ENCODE measurements around the gene NANS. TPM values are rescaled to one million over a fixed set of nuclear protein-coding genes. Genes with fewer than 3 reads are reported as not detected.
"Not testable (repeated sequence)": the region's sequence is repeated elsewhere in the genome, so short reads cannot be mapped to it uniquely, and the experiment has no call there.

Gene NANS
- total RNA-seq, 1 donor from 2014 or later: 73.6 TPM

GRCh38 chr9:98107926-98108325 lies 51.4 kb downstream of the NANS start:
- Histone ChIP-seq H3K36me3 (ENCODE audit: control insufficient read depth, insufficient read depth, low read length) (no peaks in the 10 kb centered on the region), H3K4me3 (ENCODE audit: low read depth, low read length) (no peak overlapping the region), H3K27me3 (ENCODE audit: control insufficient read depth, insufficient read depth, low read length) (no peaks in the 10 kb centered on the region)
- TF ChIP-seq, protein P1, sequence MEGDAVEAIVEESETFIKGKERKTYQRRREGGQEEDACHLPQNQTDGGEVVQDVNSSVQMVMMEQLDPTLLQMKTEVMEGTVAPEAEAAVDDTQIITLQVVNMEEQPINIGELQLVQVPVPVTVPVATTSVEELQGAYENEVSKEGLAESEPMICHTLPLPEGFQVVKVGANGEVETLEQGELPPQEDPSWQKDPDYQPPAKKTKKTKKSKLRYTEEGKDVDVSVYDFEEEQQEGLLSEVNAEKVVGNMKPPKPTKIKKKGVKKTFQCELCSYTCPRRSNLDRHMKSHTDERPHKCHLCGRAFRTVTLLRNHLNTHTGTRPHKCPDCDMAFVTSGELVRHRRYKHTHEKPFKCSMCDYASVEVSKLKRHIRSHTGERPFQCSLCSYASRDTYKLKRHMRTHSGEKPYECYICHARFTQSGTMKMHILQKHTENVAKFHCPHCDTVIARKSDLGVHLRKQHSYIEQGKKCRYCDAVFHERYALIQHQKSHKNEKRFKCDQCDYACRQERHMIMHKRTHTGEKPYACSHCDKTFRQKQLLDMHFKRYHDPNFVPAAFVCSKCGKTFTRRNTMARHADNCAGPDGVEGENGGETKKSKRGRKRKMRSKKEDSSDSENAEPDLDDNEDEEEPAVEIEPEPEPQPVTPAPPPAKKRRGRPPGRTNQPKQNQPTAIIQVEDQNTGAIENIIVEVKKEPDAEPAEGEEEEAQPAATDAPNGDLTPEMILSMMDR (IDR thresholded peaks at IDR 0.05; ENCODE audit: insufficient read depth, low read length, poor library complexity, severe bottlenecking): no peak
- no peak for DNase-seq (ENCODE audit: low read depth)

GRCh38 chr9:98108531-98109031 lies 52.0 kb downstream of the NANS start:
- H3K4me3 ChIP-seq (ENCODE audit: low read depth, low read length): no peak overlapping the region
- DNase-seq (ENCODE audit: low read depth): no peak
- TF ChIP-seq, protein P1 (IDR thresholded peaks at IDR 0.05; ENCODE audit: insufficient read depth, low read length, poor library complexity, severe bottlenecking): no peak
- H3K27me3 ChIP-seq (ENCODE audit: control insufficient read depth, insufficient read depth, low read length): no peaks in the 10 kb centered on the region
- no peaks in the 10 kb centered on the region for H3K36me3 ChIP-seq (ENCODE audit: control insufficient read depth, insufficient read depth, low read length)

- Histone ChIP-seq H3K27me3 (ENCODE audit: control insufficient read depth, insufficient read depth, low read length) (no peaks in the 10 kb centered on the region), H3K36me3 (ENCODE audit: control insufficient read depth, insufficient read depth, low read length) (no peaks in the 10 kb centered on the region), H3K4me3 (ENCODE audit: low read depth, low read length) (no peak overlapping the region)
- DNase-seq (ENCODE audit: low read depth): no peak
- TF ChIP-seq, protein P1 (IDR thresholded peaks at IDR 0.05; ENCODE audit: insufficient read depth, low read length, poor library complexity, severe bottlenecking): no peak
Measured at GRCh38 chr9:98109052-98109451, 52.5 kb downstream of the NANS start.

DNA sequence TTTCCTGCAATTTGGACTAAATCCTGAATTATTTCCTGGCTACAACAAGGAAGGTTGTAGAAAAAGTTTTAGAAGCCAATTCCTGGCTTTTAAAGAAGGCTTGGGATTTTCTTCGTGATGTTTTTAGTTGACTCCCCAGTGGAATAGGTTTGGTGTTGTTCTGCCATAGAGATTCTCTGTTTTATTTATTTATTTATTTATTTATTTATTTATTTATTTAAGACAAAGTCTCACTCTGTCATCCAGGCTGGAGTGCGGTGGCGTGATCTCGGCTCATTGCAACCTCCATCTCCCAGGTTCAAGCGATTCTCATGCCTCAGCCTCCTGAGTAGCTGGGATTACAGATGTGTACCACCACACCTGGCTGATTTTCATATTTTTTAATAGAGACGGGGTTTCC lies 60.6 kb downstream of the NANS start:
- not testable (repeated sequence) for H3K4me3 ChIP-seq (ENCODE audit: low read depth, low read length); DNase-seq (ENCODE audit: low read depth); H3K27me3 ChIP-seq (ENCODE audit: control insufficient read depth, insufficient read depth, low read length); H3K36me3 ChIP-seq (ENCODE audit: control insufficient read depth, insufficient read depth, low read length)

- TF ChIP-seq, protein P1 (IDR thresholded peaks at IDR 0.05; ENCODE audit: insufficient read depth, low read length, poor library complexity, severe bottlenecking): peak; percentile 12
- Histone ChIP-seq H3K27me3 (ENCODE audit: control insufficient read depth, insufficient read depth, low read length) (no peaks in the 10 kb centered on the region), H3K4me3 (ENCODE audit: low read depth, low read length) (peak overlapping the region; percentile 70), H3K36me3 (ENCODE audit: control insufficient read depth, insufficient read depth, low read length) (no peaks in the 10 kb centered on the region)
- DNase-seq (ENCODE audit: low read depth): no peak
Measured at GRCh38 chr9:98117984-98118639, 61.6 kb downstream of the NANS start.

DNA sequence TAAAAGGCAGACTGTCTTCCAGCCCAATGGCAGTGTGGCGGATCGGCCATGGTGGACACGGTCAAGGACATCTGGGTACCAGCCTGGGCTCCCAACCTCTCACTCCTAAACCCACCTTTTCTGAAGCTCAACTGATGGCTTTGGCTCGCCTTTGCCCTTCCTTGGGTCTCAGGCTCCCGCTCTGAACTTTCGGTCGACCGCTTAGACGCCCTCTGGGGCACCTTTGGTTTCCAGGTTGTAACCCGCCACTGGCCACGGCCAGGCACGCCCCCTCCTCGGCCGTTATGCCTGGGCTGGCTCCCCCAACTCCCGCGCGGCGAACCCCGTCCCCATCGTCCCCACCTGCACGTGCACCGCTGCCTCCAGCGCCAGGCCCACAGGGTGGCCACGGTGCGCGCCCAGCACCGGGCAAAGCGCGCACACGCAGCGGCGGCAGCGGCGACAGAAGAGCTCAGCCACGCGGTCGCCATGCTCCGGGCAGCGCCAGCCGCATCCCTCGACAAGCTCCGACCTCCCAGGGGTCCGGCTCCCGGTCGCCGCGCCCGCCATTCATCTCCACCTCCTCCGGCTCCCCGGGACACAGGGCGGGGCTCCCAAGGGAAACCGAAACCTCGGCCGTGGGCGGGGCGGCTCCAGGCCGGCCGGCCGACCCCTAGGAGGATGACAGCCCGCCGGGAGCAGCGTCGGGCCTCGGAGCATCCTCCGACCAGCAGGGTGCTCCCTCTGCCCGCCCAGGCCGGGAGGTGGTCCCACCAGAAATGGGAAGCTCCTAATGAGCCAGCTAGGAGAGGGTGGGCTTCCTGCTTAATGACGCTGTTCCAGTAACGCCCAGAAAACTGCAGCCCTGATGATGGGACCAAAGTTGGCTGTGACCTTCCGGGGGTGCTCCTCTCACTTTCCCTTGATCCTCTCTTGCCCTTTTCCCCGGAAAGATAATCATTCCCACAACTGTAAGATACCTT lies 62.4 kb downstream of the NANS start, which contains the start of gene TRIM14:
TRIM14 (minus strand) TSS at position 583 of the 962 bp plus-strand sequence; CDS start at position 549, 34 bp downstream.
- TF ChIP-seq, protein P1 (IDR thresholded peaks at IDR 0.05; ENCODE audit: insufficient read depth, low read length, poor library complexity, severe bottlenecking): peak; percentile 27
- Histone ChIP-seq H3K4me3 (ENCODE audit: low read depth, low read length) (peak within 1 kb of the TSS; percentile 70), H3K27me3 (ENCODE audit: control insufficient read depth, insufficient read depth, low read length) (no peaks in the 10 kb centered on the region), H3K36me3 (ENCODE audit: control insufficient read depth, insufficient read depth, low read length) (no peaks in the 10 kb centered on the region)
- DNase-seq (ENCODE audit: low read depth): no peak
